K562 treated with DMSO at 1 percent for 48 hours (cell line): ENCODE measurements around the gene ZCCHC10. TPM values are rescaled to one million over a fixed set of nuclear protein-coding genes. Genes with fewer than 3 reads are reported as not detected.

Source experiments
- total RNA-seq: library from RNA; unstranded; fragments of 300-600 nt; gene quantifications from 2 replicates; pipeline ENCODE4 v1.2.3, GENCODE V29; 2022; ENCODE audit warnings: low replicate concordance; ENCODE audit errors: extremely low read depth

Gene ZCCHC10
- not detected in 2 replicates for total RNA-seq

DNA sequence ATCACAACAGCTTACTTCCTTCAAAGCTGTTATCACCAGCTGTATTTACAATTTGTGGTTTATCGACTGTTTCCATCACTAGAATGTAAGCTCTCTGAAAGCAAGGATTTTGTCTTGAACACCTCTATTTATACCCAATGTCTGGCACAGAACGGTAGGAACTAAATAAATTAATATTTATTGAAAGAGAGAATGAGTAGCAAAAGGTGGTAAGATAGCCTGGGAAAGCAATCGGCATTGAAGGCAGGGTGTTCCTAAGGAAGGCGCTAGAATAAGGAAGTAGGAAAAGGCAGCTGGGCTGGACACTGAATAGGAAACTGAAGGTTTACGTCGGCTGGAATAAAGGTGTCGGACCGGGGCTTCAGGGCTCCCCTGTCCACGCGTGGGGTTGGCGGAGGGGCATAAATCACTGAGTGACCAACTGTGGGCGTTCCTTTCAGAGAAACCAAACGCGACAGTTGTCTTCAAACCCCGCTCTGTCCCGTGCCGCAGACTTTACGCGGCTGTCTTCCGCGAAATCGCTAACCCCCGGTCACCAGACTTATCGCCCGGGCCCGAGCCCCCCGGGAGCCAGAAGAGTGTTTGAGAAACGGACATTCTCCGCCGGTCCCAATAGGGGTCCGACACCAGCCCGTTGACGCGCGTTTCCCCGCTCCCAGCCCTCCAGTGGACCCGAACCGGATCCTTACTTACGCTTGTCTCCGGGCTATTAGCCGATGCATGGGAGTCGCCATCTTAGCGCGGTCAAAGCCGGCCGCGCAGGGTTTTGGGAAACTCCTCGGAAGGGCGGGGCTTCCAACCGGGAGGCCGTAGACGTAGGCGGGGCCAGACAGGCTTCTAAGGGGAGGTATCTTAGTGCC lies at the start of gene ZCCHC10:
TSS of gene ZCCHC10 (minus strand) at position 746 of the 860 bp plus-strand sequence. CDS start at position 734, 12 bp downstream.

GRCh38 chr5:133051542-133052316 lies 25.4 kb upstream of the ZCCHC10 start, which contains the start of gene HSPA4:
HSPA4 (plus strand) TSS chr5:133052013; CDS start chr5:133052251, 238 bp downstream.

GRCh38 chr5:132963171-132964104 lies 62.9 kb downstream of the ZCCHC10 start, which contains the start of gene AFF4:
AFF4 (minus strand) TSS chr5:132963634; CDS start chr5:132937189, 26,445 bp downstream.

Other genes with a start within 250 kb of the ZCCHC10 start
- not detected in 2 replicates for gene SEPTIN8, start 249.3 kb downstream of the ZCCHC10 start, total RNA-seq
- gene SOWAHA, start 213.2 kb downstream of the ZCCHC10 start, total RNA-seq = not detected in 2 replicates
- gene SHROOM1, start 195.9 kb downstream of the ZCCHC10 start, total RNA-seq = not detected in 2 replicates
- gene GDF9, start 160.1 kb downstream of the ZCCHC10 start, total RNA-seq = not detected in 2 replicates
- gene UQCRQ, start 159.9 kb downstream of the ZCCHC10 start, total RNA-seq = not detected in 2 replicates
- gene LEAP2, start 152.9 kb downstream of the ZCCHC10 start, total RNA-seq = not detected in 2 replicates
- not detected in 2 replicates for gene AFF4, start 62.9 kb downstream of the ZCCHC10 start, total RNA-seq
- gene HSPA4, start 25.5 kb upstream of the ZCCHC10 start, total RNA-seq = not detected in 2 replicates